ENCODE results near the gene UGT1A10.
"Not testable (repeated sequence)": the region's sequence is repeated elsewhere in the genome, so short reads cannot be mapped to it uniquely, and the experiment has no call there.

UGT1A10 gene

DNA sequence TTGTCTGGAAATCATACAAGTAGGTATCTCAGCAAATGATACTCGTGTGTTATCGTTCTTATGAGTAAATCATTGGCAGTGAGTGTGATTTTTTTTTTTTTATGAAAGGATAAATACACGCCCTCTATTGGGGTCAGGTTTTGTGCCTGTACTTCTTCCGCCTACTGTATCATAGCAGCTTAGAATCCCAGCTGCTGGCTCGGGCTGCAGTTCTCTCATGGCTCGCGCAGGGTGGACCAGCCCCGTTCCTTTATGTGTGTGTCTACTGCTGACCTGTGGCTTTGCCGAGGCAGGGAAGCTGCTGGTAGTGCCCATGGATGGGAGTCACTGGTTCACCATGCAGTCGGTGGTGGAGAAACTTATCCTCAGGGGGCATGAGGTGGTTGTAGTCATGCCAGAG is at the start of gene UGT1A10:
TSS of gene UGT1A10 (plus strand) at position 143 of the 400 bp plus-strand sequence. CDS start at position 218, 75 bp downstream.
- Mint-ChIP-seq H3K27me3 (peaks cover 13% of the 10 kb centered on the region), H3K4me1 (ENCODE audit: low read depth) (peaks cover 11% of the 10 kb centered on the region)
- not testable (repeated sequence) for H3K9me3 Mint-ChIP-seq (ENCODE audit: low read depth); H3K36me3 Mint-ChIP-seq; H3K27ac Mint-ChIP-seq; H3K4me3 Mint-ChIP-seq

DNA sequence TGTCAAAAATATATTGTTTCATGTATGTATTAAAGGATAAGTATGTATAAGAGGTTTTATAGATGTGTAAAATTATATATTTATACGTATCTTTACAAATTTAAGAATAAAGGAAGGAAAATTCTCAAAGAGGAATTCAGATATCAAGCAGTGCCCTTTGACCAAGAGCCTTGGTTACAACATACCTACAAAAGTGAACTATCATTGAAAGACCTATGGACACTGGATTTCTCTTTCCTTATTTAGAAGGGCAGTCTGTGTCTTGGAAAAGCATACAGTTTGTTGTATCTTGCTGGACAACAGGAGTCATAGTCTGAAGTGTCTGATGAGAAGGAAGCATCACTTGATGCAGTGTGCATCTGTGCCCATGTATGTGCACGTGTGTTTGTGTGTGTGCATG is 47.8 kb upstream of the UGT1A10 start:
- Mint-ChIP-seq H3K27ac (no peak overlapping the region), H3K4me1 (ENCODE audit: low read depth) (no peaks in the 10 kb centered on the region), H3K9me3 (ENCODE audit: low read depth) (no peaks in the 10 kb centered on the region), H3K36me3 (peaks cover 2% of the 10 kb centered on the region), H3K4me3 (no peak overlapping the region), H3K27me3 (peaks cover 12% of the 10 kb centered on the region)

DNA sequence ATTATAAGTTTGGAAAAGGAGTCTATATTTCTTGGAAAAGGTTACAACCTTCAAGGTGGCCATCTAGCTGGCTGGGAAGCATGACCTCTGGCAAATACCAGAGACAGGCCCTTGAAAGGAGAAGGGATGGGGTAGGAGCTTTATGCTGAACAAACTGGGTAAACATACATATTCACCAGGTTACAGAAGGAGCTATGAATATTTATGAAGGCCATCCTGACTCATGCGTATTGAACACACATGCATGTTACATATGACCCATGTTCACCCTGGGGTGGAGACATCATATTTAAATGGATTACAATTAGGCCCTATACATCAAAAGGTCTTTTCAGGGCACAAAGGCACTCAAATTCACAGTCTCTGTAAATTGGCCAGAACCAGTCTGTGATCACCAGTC is 43.5 kb upstream of the UGT1A10 start:
- not testable (repeated sequence) for H3K36me3 Mint-ChIP-seq

DNA sequence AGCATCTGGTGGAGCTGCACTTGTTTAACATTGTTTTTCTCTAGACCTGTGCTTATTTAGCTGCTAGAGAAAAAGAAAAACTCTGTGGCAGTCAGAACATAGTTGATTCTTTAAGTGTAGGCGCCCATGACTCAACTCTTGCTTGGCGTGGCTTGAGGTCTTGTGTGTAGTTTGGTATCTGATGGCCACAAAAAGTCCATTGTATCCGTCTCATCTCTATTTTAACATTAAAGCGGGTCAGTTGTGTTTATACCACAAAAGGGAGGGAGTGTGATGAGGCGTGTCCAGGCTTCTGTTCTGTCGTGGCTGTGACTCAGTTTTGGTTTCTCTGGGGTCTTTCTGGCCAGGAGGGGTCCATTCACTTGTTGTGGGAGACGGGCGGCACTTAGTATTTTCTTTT is 43.0 kb upstream of the UGT1A10 start:
- Mint-ChIP-seq H3K27me3 (peaks cover 7% of the 10 kb centered on the region), H3K4me1 (ENCODE audit: low read depth) (no peaks in the 10 kb centered on the region), H3K27ac (no peak overlapping the region), H3K4me3 (no peak overlapping the region), H3K9me3 (ENCODE audit: low read depth) (no peaks in the 10 kb centered on the region), H3K36me3 (no peaks in the 10 kb centered on the region)

More for the DNA sequence above, 43.5 kb upstream of the UGT1A10 start:
- not testable (repeated sequence) for H3K4me1 Mint-ChIP-seq (ENCODE audit: low read depth); H3K4me3 Mint-ChIP-seq; H3K9me3 Mint-ChIP-seq (ENCODE audit: low read depth); H3K27ac Mint-ChIP-seq; H3K27me3 Mint-ChIP-seq

DNA sequence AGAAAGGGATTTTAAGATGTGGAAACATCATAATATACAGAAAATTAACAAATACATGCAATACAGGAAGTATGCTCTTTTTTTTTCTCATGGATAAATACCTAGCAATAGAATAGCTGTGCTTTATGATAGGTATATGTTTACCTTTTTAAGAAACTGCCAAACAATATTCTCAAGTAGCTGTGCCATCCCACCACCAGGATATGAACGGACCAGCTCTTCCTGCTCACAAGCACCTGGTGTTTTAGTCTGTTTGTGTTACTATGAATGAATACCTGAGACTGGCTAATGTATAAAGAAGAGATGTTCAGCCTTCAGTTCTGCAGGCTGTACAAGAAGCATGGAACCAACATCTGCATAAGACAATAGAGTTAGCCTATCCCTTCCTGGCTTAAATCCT is 38.7 kb upstream of the UGT1A10 start:
- Mint-ChIP-seq H3K27me3 (no peaks in the 10 kb centered on the region), H3K27ac (no peak overlapping the region), H3K36me3 (no peaks in the 10 kb centered on the region), H3K4me3 (no peak overlapping the region), H3K9me3 (ENCODE audit: low read depth) (peaks cover under 1% of the 10 kb centered on the region), H3K4me1 (ENCODE audit: low read depth) (no peaks in the 10 kb centered on the region)

DNA sequence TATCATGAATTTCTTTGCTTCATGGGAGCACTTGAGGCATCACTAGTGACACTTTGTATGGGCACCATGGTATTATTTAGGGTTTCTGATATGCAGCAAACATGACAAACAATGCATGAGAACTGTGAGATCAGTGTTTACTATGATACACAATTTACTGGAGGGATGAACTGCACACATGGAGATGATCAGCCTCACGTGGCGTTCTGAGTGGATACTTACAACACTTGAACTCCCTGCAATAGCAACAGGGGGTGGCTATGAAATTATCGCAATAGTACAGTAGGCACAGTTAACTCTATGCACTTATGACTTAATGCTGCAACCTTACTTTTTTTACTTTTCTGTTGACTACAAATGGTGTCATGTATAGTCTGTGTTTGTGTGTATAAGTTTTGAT is 37.3 kb upstream of the UGT1A10 start:
- no peak overlapping the region for H3K4me3 Mint-ChIP-seq
- H3K9me3 Mint-ChIP-seq (ENCODE audit: low read depth): peaks cover 4% of the 10 kb centered on the region
- no peak overlapping the region for H3K27ac Mint-ChIP-seq
- H3K4me1 Mint-ChIP-seq (ENCODE audit: low read depth): no peaks in the 10 kb centered on the region
- peaks cover 3% of the 10 kb centered on the region for H3K36me3 Mint-ChIP-seq
- H3K27me3 Mint-ChIP-seq: peaks cover 4% of the 10 kb centered on the region

DNA sequence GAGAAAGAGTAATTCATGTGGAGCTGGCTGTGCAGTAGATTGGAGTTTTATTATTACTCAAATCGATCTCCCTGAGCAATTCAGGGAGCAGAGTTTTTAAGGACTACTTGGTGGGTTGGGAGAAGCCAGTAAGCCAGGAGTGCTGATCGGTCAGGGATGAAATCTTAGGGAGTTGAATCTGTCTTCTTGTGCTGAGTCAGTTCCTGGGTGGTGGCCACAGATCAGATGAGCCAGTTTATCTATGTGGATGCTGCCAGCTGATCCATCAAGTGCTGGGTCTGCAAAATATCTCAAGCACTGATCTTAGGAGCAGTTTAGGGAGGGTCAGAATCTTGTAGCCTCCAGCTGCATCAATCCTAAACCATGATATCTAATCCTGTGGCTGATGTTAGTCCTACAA is 35.9 kb upstream of the UGT1A10 start:
- Mint-ChIP-seq H3K4me1 (ENCODE audit: low read depth) (no peaks in the 10 kb centered on the region), H3K9me3 (ENCODE audit: low read depth) (peaks cover 4% of the 10 kb centered on the region), H3K27ac (no peak overlapping the region), H3K27me3 (peaks cover 6% of the 10 kb centered on the region), H3K4me3 (no peak overlapping the region), H3K36me3 (peaks cover 3% of the 10 kb centered on the region)

DNA sequence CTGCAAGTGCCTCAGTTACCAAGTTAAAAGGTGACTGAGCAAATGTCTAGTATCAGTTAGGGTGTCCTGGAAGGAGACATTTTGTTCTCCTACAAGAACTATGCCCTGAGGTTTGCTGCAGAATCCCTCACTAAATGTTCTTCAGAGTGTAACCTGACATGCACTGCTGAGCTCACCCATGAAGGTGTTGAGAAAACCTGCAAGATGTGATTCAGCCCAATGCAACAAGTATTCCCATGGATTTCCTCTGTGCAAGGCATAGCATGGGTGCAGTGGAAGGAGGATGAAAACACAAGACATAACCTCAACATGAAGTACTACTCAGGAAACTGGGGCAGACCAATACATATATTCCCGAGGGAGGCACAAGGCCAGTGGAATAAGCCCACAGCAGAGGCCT is 34.2 kb upstream of the UGT1A10 start:
- H3K4me1 Mint-ChIP-seq (ENCODE audit: low read depth): no peaks in the 10 kb centered on the region
- H3K27me3 Mint-ChIP-seq: peaks cover 6% of the 10 kb centered on the region
- peaks cover 3% of the 10 kb centered on the region for H3K36me3 Mint-ChIP-seq
- H3K9me3 Mint-ChIP-seq (ENCODE audit: low read depth): peaks cover 4% of the 10 kb centered on the region
- H3K27ac Mint-ChIP-seq: no peak overlapping the region
- H3K4me3 Mint-ChIP-seq: no peak overlapping the region

DNA sequence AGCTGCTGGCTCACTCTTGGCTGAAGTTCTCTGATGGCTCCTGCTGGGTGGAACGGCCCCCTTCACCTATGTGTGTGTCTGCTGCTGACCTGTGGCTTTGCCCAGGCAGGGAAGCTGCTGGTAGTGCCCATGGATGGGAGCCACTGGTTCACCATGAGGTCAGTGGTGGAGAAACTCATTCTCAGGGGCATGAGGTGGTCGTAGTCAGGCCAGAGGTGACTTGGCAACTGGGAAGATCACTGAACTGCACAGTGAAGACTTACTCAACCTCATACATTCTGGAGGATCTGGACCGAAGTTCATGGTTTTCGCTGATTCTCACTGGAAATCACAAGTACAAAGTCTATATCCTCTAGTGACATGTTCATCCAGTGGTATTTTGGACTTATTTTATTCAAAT is 32.7 kb upstream of the UGT1A10 start:
- peaks cover 3% of the 10 kb centered on the region for H3K36me3 Mint-ChIP-seq
- H3K9me3 Mint-ChIP-seq (ENCODE audit: low read depth): peaks cover 4% of the 10 kb centered on the region
- H3K27me3 Mint-ChIP-seq: peaks cover 6% of the 10 kb centered on the region
- H3K4me1 Mint-ChIP-seq (ENCODE audit: low read depth): no peaks in the 10 kb centered on the region
- H3K27ac Mint-ChIP-seq: no peak overlapping the region
- no peak overlapping the region for H3K4me3 Mint-ChIP-seq

DNA sequence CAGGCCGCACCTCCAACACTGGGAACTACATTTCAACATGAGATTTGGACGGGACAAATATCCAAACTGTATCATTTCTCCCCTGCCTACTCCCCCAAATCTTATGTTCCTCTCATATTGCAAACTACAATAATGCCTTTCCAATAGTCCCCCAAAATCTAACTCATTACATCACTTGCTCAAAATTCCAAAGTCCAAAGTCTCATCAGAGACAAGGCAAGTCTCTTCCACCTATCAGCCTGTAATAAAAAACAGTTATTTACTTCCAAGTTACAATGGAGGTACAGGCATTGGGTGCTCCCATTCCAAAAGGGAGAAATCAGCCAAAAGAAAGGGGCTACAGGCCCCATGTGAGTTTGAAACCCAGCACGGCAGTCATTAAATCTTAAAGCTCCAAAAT is 31.4 kb upstream of the UGT1A10 start:
- no peaks in the 10 kb centered on the region for H3K4me1 Mint-ChIP-seq (ENCODE audit: low read depth)
- peaks cover 3% of the 10 kb centered on the region for H3K36me3 Mint-ChIP-seq
- H3K9me3 Mint-ChIP-seq (ENCODE audit: low read depth): peaks cover 4% of the 10 kb centered on the region
- no peak overlapping the region for H3K4me3 Mint-ChIP-seq
- peaks cover 6% of the 10 kb centered on the region for H3K27me3 Mint-ChIP-seq
- no peak overlapping the region for H3K27ac Mint-ChIP-seq

DNA sequence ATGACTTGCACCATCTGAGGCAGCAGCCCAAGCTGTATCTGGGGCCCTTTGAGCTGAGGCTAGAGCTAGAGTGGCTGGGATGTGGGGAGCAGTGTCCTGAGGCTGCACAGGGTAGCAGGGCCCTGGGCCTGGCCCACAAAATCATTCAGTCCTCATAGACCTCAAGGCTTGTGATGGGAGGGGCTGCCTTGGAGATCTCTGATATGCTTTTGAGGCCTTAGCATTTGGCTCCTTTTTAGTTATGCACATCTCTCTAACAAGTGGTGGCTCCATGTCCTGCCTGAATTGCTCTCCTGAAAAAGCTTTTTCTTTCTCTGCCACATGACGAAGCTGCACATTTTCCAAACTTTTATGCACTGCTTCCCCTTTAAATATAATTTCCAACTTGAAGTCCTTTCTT is 30.6 kb upstream of the UGT1A10 start:
- Mint-ChIP-seq H3K27ac (no peak overlapping the region), H3K27me3 (peaks cover 6% of the 10 kb centered on the region), H3K9me3 (ENCODE audit: low read depth) (peaks cover 8% of the 10 kb centered on the region), H3K4me3 (no peak overlapping the region), H3K36me3 (peaks cover 3% of the 10 kb centered on the region), H3K4me1 (ENCODE audit: low read depth) (no peaks in the 10 kb centered on the region)

DNA sequence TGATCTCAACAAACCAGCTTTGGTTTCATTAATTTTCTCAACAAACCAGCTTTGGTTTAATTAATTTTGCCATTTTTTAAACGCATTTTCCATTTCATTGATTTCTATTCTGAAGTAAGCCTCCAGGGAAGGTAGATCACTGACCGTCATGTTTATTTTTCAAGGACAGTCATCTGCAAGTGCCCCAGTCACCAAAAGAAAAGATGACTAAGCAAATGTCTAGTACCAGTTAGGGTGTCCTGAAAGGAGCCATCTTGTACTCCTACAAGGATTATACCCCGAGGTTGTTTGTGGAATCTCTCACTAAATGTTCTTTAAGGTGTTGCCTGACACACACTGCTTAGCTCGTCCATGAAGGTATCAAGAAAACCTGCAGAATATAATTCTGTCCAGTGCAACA is 25.0 kb upstream of the UGT1A10 start:
- Mint-ChIP-seq H3K4me3 (no peak overlapping the region), H3K27me3 (peaks cover 6% of the 10 kb centered on the region), H3K4me1 (ENCODE audit: low read depth) (no peaks in the 10 kb centered on the region), H3K27ac (no peak overlapping the region), H3K36me3 (no peaks in the 10 kb centered on the region), H3K9me3 (ENCODE audit: low read depth) (peaks cover 10% of the 10 kb centered on the region)

DNA sequence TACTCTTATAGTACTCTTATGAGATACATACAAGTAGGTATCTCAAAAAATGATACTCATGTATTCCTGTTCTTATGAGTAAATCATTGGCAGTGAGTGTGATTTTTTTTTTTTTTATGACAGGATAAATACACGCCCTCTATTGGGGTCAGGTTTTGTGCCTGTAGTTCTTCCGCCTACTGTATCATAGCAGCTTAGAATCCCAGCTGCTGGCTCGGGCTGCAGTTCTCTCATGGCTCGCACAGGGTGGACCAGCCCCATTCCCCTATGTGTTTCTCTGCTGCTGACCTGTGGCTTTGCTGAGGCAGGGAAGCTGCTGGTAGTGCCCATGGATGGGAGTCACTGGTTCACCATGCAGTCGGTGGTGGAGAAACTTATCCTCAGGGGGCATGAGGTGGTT is 18.8 kb upstream of the UGT1A10 start, which contains the start of gene UGT1A8:
TSS of gene UGT1A8 (plus strand) at position 158 of the 400 bp plus-strand sequence. CDS start at position 233, 75 bp downstream.
- peaks cover 16% of the 10 kb centered on the region for H3K27me3 Mint-ChIP-seq
- not testable (repeated sequence) for H3K4me3 Mint-ChIP-seq; H3K36me3 Mint-ChIP-seq; H3K9me3 Mint-ChIP-seq (ENCODE audit: low read depth); H3K27ac Mint-ChIP-seq; H3K4me1 Mint-ChIP-seq (ENCODE audit: low read depth)

DNA sequence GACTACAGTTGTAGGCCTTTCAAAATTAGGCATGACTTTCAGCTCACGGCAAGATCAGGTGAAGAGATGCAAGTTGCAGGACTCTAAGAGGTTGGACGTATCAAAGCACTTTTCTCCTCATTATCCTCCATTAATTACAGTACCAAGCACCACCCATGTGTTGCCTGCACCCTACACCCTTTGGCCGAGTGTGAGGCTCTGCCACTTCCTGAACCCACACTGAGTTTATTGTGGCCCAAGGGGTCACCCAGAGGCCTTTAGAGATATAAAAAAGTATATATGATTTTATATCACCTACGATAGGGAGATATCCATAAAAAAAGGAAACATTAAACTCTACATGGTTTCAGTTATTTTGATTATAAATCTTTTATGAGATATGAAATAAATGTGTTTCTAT is 16.0 kb upstream of the UGT1A10 start:
- Mint-ChIP-seq H3K4me3 (no peak overlapping the region), H3K4me1 (ENCODE audit: low read depth) (no peaks in the 10 kb centered on the region), H3K27ac (no peak overlapping the region), H3K36me3 (no peaks in the 10 kb centered on the region), H3K27me3 (peaks cover 15% of the 10 kb centered on the region), H3K9me3 (ENCODE audit: low read depth) (peaks cover 4% of the 10 kb centered on the region)

DNA sequence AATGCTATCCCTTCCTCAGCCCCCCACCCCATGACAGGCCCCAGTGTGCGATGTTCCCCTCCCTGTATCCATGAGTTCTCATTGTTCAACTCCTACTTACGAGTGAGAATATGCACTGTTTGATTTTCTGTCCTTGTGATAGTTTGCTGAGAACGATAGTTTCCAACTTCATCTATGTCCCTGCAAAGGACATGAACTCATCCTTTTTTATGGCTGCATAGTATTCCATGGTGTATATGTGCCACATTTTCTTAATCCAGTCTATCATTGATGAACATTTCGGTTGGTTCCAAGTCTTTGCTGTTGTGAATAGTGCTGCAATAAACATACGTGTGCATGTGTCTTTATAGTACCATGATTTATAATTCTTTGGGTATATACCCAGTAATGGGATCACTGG is 14.4 kb upstream of the UGT1A10 start:
- H3K36me3 Mint-ChIP-seq; H3K4me3 Mint-ChIP-seq; H3K4me1 Mint-ChIP-seq (ENCODE audit: low read depth); H3K9me3 Mint-ChIP-seq (ENCODE audit: low read depth); H3K27ac Mint-ChIP-seq: not testable (repeated sequence)
- peaks cover 14% of the 10 kb centered on the region for H3K27me3 Mint-ChIP-seq

DNA sequence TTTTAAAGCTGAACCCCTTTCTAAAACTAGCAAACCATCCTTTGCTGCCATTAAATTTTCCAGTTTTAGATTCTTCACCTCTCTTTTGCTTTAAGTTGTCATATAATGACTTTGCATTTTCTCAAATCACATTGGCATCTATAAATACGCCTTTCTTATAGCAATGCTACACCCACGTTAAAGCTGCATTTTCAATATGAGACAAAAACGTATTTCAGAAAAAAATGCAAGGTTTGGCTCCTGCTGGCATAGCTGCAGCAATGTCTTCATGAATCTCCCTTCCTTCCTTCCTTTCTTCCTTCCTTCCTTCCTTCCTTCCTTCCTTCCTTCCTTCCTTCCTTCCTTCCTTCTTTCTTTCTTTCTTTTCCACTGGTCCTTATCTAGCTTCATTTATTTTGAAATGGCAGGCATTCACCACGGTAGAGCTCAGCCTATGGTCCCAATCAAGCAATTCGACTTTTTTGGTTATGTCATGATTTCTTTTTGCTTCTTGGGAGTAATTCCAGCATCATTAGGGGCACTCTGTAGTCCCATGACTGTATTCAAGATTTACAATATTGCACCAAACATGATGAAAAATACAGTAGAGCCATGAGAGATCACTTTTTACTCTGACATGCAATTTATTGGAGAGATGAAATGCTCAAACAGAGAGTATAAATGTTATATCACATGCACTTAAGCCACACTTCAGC is 8.8 kb upstream of the UGT1A10 start:
- Mint-ChIP-seq H3K9me3 (ENCODE audit: low read depth) (peaks cover 14% of the 10 kb centered on the region), H3K27ac (no peak overlapping the region), H3K36me3 (peaks cover 5% of the 10 kb centered on the region), H3K27me3 (peaks cover 12% of the 10 kb centered on the region), H3K4me3 (no peak overlapping the region), H3K4me1 (ENCODE audit: low read depth) (no peaks in the 10 kb centered on the region)

All from activated naive CD8-positive, alpha-beta T cell (primary cell).